ENCODE measurements around the gene FUT6. TPM values are rescaled to one million over a fixed set of nuclear protein-coding genes. Genes with fewer than 3 reads are reported as not detected.
"Not testable (repeated sequence)": the region's sequence is repeated elsewhere in the genome, so short reads cannot be mapped to it uniquely, and the experiment has no call there.

Gene FUT6
- total RNA-seq, 1 experiment from 2014 or later = not detected

- intact Hi-C loops (cut with micrococcal nuclease) = no loop called here
- no peaks in the 10 kb centered on the region for H3K9me3 Mint-ChIP-seq (ENCODE audit: unreplicated experiment)
- BruUV-seq (replicated peaks) = no TSS peak
- no peak within 1 kb of the TSS for H3K4me3 Mint-ChIP-seq (ENCODE audit: unreplicated experiment)
- CTCF ChIA-PET = interaction anchor here (0.8 to 1.2 kb wide), 3 partner anchors 47 to 1830 kb away, joined by 3 to 5 read pairs (median 3); partner anchors contain the start of genes NRTN and TRAPPC5
- TF ChIP-seq CTCF (IDR thresholded peaks at IDR 0.05; ENCODE audit: unreplicated experiment) = no peak
- no peak within 1 kb of the TSS for H3K27ac Mint-ChIP-seq (ENCODE audit: low read depth, unreplicated experiment)
- peaks cover 20% of the 10 kb centered on the region for H3K27me3 Mint-ChIP-seq (ENCODE audit: insufficient read depth, unreplicated experiment)
- POLR2A ChIA-PET = interaction anchor here (0.6 kb wide), 1 partner anchor 10 kb away, joined by 3 read pairs; no protein-coding TSS in a partner anchor
- H3K4me1 Mint-ChIP-seq (ENCODE audit: insufficient read depth, unreplicated experiment) = peaks cover 8% of the 10 kb centered on the region
- peak; percentile 70 for DNase-seq (ENCODE audit: unreplicated experiment)
- H3K36me3 Mint-ChIP-seq (ENCODE audit: insufficient read depth, unreplicated experiment) = no peaks in the 10 kb centered on the region
Measured at GRCh38 chr19:5851302-5851701, 11.8 kb upstream of the FUT6 start, which contains the start of gene FUT3. Gene FUT3, minus strand, starts transcription at chr19:5851449.

- no peaks in the 10 kb centered on the region for H3K36me3 Mint-ChIP-seq (ENCODE audit: insufficient read depth, unreplicated experiment)
- no peaks in the 10 kb centered on the region for H3K9me3 Mint-ChIP-seq (ENCODE audit: unreplicated experiment)
- no peak overlapping the region for H3K4me3 Mint-ChIP-seq (ENCODE audit: unreplicated experiment)
- POLR2A ChIA-PET = interaction anchor here (0.6 to 0.7 kb wide), 3 partner anchors 9 to 44 kb away, joined by 3 read pairs; no protein-coding TSS in a partner anchor
- H3K27ac Mint-ChIP-seq (ENCODE audit: low read depth, unreplicated experiment) = no peak overlapping the region
- intact Hi-C loops (cut with micrococcal nuclease) = no loop called here
- DNase-seq (ENCODE audit: unreplicated experiment) = peak; percentile 78
- H3K27me3 Mint-ChIP-seq (ENCODE audit: insufficient read depth, unreplicated experiment) = peaks cover 20% of the 10 kb centered on the region
- peaks cover 8% of the 10 kb centered on the region for H3K4me1 Mint-ChIP-seq (ENCODE audit: insufficient read depth, unreplicated experiment)
- BruUV-seq (replicated peaks) = no TSS peak
- no peak for TF ChIP-seq CTCF (IDR thresholded peaks at IDR 0.05; ENCODE audit: unreplicated experiment)
- CTCF ChIA-PET = interaction anchor here (0.8 to 1.2 kb wide), 3 partner anchors 46 to 1830 kb away, joined by 3 to 5 read pairs (median 3); partner anchors contain the start of genes NRTN and TRAPPC5
Measured at GRCh38 chr19:5850743-5851293, 11.3 kb upstream of the FUT6 start.

- ChIA-PET CTCF (interaction anchor here (0.8 kb wide), 2 partner anchors 1103 to 1831 kb away, joined by 3 to 5 read pairs; partner anchors contain the start of gene TRAPPC5), POLR2A (interaction anchor here (0.6 to 0.7 kb wide), 3 partner anchors 21 to 121 kb away, joined by 3 to 5 read pairs (median 3); no protein-coding TSS in a partner anchor)
- H3K36me3 Mint-ChIP-seq (ENCODE audit: insufficient read depth, unreplicated experiment) = no peaks in the 10 kb centered on the region
- no peak for DNase-seq (ENCODE audit: unreplicated experiment)
- H3K9me3 Mint-ChIP-seq (ENCODE audit: unreplicated experiment) = no peaks in the 10 kb centered on the region
- H3K27ac Mint-ChIP-seq (ENCODE audit: low read depth, unreplicated experiment) = no peak overlapping the region
- peaks cover 8% of the 10 kb centered on the region for H3K4me1 Mint-ChIP-seq (ENCODE audit: insufficient read depth, unreplicated experiment)
- intact Hi-C loops (cut with micrococcal nuclease) = no loop called here
- H3K27me3 Mint-ChIP-seq (ENCODE audit: insufficient read depth, unreplicated experiment) = peaks cover 20% of the 10 kb centered on the region
- no peak overlapping the region for H3K4me3 Mint-ChIP-seq (ENCODE audit: unreplicated experiment)
- no peak for TF ChIP-seq CTCF (IDR thresholded peaks at IDR 0.05; ENCODE audit: unreplicated experiment)
- BruUV-seq (replicated peaks) = no TSS peak
Measured at GRCh38 chr19:5850189-5850588, 10.7 kb upstream of the FUT6 start.

GRCh38 chr19:5848621-5849020, 9.1 kb upstream of the FUT6 start:
- H3K4me3 Mint-ChIP-seq (ENCODE audit: unreplicated experiment); intact Hi-C loops (cut with micrococcal nuclease); BruUV-seq (replicated peaks); DNase-seq (ENCODE audit: unreplicated experiment); H3K27ac Mint-ChIP-seq (ENCODE audit: low read depth, unreplicated experiment); H3K36me3 Mint-ChIP-seq (ENCODE audit: insufficient read depth, unreplicated experiment); H3K4me1 Mint-ChIP-seq (ENCODE audit: insufficient read depth, unreplicated experiment); H3K9me3 Mint-ChIP-seq (ENCODE audit: unreplicated experiment): not testable (repeated sequence)
- ChIA-PET CTCF (interaction anchor here (0.6 kb wide), 1 partner anchor 127 kb away, joined by 5 read pairs; no protein-coding TSS in a partner anchor), POLR2A (interaction anchor here (1.1 kb wide), 1 partner anchor 128 kb away, joined by 3 read pairs; the partner anchor contains the start of gene CATSPERD)
- peaks cover 15% of the 10 kb centered on the region for H3K27me3 Mint-ChIP-seq (ENCODE audit: insufficient read depth, unreplicated experiment)

- intact Hi-C loops (cut with micrococcal nuclease); H3K4me1 Mint-ChIP-seq (ENCODE audit: insufficient read depth, unreplicated experiment); CTCF ChIA-PET; H3K4me3 Mint-ChIP-seq (ENCODE audit: unreplicated experiment); H3K27me3 Mint-ChIP-seq (ENCODE audit: insufficient read depth, unreplicated experiment); H3K27ac Mint-ChIP-seq (ENCODE audit: low read depth, unreplicated experiment); H3K36me3 Mint-ChIP-seq (ENCODE audit: insufficient read depth, unreplicated experiment); BruUV-seq (replicated peaks); DNase-seq (ENCODE audit: unreplicated experiment); H3K9me3 Mint-ChIP-seq (ENCODE audit: unreplicated experiment); POLR2A ChIA-PET: not testable (repeated sequence)
Measured at GRCh38 chr19:5847846-5848245, 8.3 kb upstream of the FUT6 start.

Data from MCF 10A (cell line).